Esophagus muscularis mucosa (tissue), 4 donors: Measurements from ENCODE around the gene KRT38. TPM values are rescaled to one million over a fixed set of nuclear protein-coding genes. Genes with fewer than 3 reads are reported as not detected.

ENCODE experiments used
- DNase-seq: peaks from one replicate; pipeline ENCODE4 v3.0.0-alpha.2; 2017; ENCODE audit errors: extremely low spot score
- H3K27ac ChIP-seq, 4 donors: fragments of 200-600 bp; sonication (generic); replicated peaks in 1 of 4; 1 replicate in 3 of 4; 2 replicates in 1 of 4; pipeline ENCODE4 v1.5.1; 2016 to 2019; ENCODE audit warnings: mild to moderate bottlenecking in 1 of 4
- H3K27me3 ChIP-seq, 4 donors: fragments of 200-600 bp; sonication (generic); one replicate each; pipeline versions ENCODE4 v1.5.1 to v1.6.0; 2016 to 2019
- H3K36me3 ChIP-seq, 4 donors: fragments of 200-600 bp; sonication (generic); one replicate each; pipeline ENCODE4 v1.5.1; 2016 to 2019
- H3K4me1 ChIP-seq, 4 donors: fragments of 200-600 bp; sonication (generic); one replicate each; pipeline ENCODE4 v1.5.1; 2016 to 2019
- H3K4me3 ChIP-seq, 4 donors: fragments of 200-600 bp; sonication (generic); 1 replicate in 2 of 4; 2 replicates in 2 of 4; pipeline ENCODE4 v1.5.1; 2016 to 2019; ENCODE audit warnings: mild to moderate bottlenecking in 4 of 4, moderate library complexity in 1 of 4
- H3K9me3 ChIP-seq, 4 donors: fragments of 200-600 bp; sonication (generic); 1 replicate in 3 of 4; 2 replicates in 1 of 4; pipeline ENCODE4 v1.5.1; 2016 to 2019
- EP300 ChIP-seq: sonication (generic); formaldehyde crosslinking; IDR thresholded peaks from one replicate; pipeline ENCODE4 v1.6.1; 2017; ENCODE audit warnings: antibody characterized with exemption
- POLR2A ChIP-seq: fragments of 450-650 bp; IDR thresholded peaks from one replicate; pipeline ENCODE4 v1.6.1; 2017; ENCODE audit warnings: antibody characterized with exemption, moderate library complexity, mild to moderate bottlenecking, low read depth
- POLR2AphosphoS5 ChIP-seq, 2 donors: sonication (generic); formaldehyde crosslinking; IDR thresholded peaks; one replicate each; pipeline ENCODE4 v1.6.1; 2017; ENCODE audit warnings: antibody characterized with exemption in 2 of 2
- WGBS: methylation state at CpG from one replicate; pipeline ENCODE4 v1.1.5; 2018; 5-methylcytosine and 5-hydroxymethylcytosine counted together
- intact Hi-C: fragments of 100-400 bp; cut with DNase I; formaldehyde crosslinking; loops from one replicate; pipeline ENCODE4 v1.15.1; 2023
- total RNA-seq, 4 donors: library from RNA; depleted of rRNA; stranded (reverse); fragments of >200 nt; gene quantifications; one replicate each; pipeline versions ENCODE4 v1.1.0 to v1.2.1, GENCODE V29; 2016
- TF ChIP-seq, protein P1 (sequence below), 3 experiments: fragments of 200-600 bp in 2 of 3; fragments of 450-650 bp in 1 of 3; sonication (generic) in 2 of 3; IDR thresholded peaks; one replicate each; pipeline ENCODE4 v1.5.1; 2017 to 2019; ENCODE audit warnings: antibody characterized with exemption in 3 of 3, mild to moderate bottlenecking in 2 of 3, moderate library complexity in 1 of 3

KRT38 gene
- total RNA-seq, 4 donors from 2014 or later, result not detected

DNA sequence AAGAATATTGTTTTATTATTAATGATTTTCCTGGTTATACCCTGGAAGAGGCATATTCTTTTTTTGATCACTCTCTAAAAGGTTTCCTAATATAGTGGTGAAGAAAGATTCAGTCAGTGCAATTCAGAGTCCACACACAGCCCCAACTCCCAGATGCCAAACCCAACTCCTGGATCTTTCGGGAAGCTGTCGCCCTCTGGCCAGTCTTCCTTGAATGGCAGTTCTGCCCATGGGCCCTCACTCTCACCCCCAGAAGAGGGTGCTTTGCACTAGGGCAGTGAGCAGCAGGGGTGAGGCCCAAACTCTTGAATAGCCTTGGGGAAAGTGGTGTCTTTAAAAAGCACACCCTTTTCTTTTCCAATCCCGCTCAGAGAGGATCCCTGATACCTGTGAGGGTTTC is 15.4 kb upstream of the KRT38 start:
- Histone ChIP-seq H3K4me1 (peaks cover 0 to 24% (median 21%) of the 10 kb centered on the region in 4 donors), H3K27me3 (no peaks in the 10 kb centered on the region), H3K36me3 (no peaks in the 10 kb centered on the region), H3K9me3 (peaks cover 0 to 4% (median 0%) of the 10 kb centered on the region in 4 donors), H3K4me3 (no peak overlapping the region), H3K27ac (no peak overlapping the region)
- no peak for DNase-seq
- TF ChIP-seq POLR2AphosphoS5 (IDR thresholded peaks at IDR 0.05) (no peak), EP300 (no peak)
- TF ChIP-seq, protein P1, sequence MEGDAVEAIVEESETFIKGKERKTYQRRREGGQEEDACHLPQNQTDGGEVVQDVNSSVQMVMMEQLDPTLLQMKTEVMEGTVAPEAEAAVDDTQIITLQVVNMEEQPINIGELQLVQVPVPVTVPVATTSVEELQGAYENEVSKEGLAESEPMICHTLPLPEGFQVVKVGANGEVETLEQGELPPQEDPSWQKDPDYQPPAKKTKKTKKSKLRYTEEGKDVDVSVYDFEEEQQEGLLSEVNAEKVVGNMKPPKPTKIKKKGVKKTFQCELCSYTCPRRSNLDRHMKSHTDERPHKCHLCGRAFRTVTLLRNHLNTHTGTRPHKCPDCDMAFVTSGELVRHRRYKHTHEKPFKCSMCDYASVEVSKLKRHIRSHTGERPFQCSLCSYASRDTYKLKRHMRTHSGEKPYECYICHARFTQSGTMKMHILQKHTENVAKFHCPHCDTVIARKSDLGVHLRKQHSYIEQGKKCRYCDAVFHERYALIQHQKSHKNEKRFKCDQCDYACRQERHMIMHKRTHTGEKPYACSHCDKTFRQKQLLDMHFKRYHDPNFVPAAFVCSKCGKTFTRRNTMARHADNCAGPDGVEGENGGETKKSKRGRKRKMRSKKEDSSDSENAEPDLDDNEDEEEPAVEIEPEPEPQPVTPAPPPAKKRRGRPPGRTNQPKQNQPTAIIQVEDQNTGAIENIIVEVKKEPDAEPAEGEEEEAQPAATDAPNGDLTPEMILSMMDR (IDR thresholded peaks at IDR 0.05), result no peak
- intact Hi-C loops, result no loop called here
- 75% methylated on average over 3 of the region's 3 CpGs for WGBS

DNA sequence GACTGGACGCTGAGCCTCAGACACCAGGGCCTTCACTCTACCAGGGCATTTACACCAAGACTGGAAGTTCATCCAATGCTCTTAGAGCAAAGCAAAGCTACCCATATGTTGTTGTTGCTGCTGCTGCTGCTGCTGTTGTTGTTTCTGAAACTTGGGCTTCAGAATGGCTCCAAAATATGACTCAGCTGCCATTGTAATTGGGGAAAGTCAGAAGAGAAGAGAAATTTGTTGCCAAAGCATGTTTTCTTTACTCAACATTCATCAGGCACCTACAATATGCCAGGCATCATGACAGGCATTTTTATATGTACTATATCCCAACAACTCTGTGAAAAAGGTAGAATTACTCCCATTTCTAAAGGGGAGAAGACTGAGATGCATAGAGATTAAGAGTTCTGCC is 14.5 kb upstream of the KRT38 start:
- H3K27ac ChIP-seq, result no peak overlapping the region
- intact Hi-C loops, result no loop called here
- no peak overlapping the region for H3K4me3 ChIP-seq
- peaks cover 0 to 4% (median 0%) of the 10 kb centered on the region in 4 donors for H3K9me3 ChIP-seq
- H3K4me1 ChIP-seq, result peaks cover 0 to 24% (median 21%) of the 10 kb centered on the region in 4 donors
- H3K27me3 ChIP-seq, result no peaks in the 10 kb centered on the region
- DNase-seq, result no peak
- no peaks in the 10 kb centered on the region for H3K36me3 ChIP-seq
- TF ChIP-seq, protein P1 (IDR thresholded peaks at IDR 0.05), result no peak
- no peak for TF ChIP-seq POLR2AphosphoS5 (IDR thresholded peaks at IDR 0.05)
- no peak for TF ChIP-seq EP300
- TF ChIP-seq POLR2A, result no peak
- 100% methylated on average over 1 of the region's 1 CpG for WGBS

DNA sequence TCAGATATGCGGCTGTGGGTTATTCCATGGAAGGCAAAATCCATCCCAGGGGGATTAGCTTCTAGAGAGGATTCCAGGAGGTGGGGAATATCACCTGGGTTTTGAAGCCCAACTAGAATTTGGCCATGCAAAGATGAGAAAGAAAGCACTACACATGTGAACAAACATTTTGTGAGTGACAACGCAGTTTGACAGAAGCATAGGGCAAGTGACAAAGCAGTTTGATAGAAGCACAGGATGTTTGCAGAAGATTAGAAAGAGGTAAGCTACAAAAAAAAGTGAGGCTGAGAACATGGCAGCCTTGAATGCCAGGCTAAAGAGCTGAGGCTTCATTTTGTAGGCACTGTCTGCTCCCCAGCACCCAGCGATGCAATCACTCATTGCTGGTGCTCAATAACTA is 12.3 kb upstream of the KRT38 start:
- intact Hi-C loops, result no loop called here
- Histone ChIP-seq H3K9me3 (peaks cover 0 to 4% (median 0%) of the 10 kb centered on the region in 4 donors), H3K4me1 (peaks cover 0 to 16% (median 15%) of the 10 kb centered on the region in 4 donors), H3K27ac (no peak overlapping the region), H3K36me3 (no peaks in the 10 kb centered on the region), H3K4me3 (no peak overlapping the region), H3K27me3 (no peaks in the 10 kb centered on the region)
- TF ChIP-seq, protein P1 (IDR thresholded peaks at IDR 0.05), result no peak
- no peak for TF ChIP-seq POLR2A
- WGBS, result 86% methylated on average over 3 of the region's 3 CpGs
- DNase-seq, result no peak

DNA sequence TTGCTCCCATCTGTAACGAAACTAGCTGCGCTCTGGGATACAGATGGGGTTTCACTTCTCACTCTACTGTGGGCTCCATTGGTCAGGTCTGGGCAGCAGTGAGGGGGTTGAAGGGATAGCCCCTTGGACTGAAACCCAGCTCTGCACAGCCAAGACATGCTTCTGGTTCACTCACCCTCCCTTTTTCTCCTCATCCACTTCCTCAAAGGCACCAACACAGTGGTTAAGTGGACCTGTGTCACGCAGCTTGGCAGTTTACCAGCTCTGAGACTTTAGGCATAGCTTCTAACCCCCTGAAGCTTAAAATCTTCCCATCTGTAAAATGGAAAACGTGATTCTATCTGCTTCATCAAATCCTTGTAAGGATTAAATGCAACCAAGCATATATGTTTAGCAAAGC is 11.5 kb upstream of the KRT38 start:
- DNase-seq, result no peak
- Histone ChIP-seq H3K4me3 (no peak overlapping the region), H3K27me3 (no peaks in the 10 kb centered on the region), H3K9me3 (peaks cover 0 to 4% (median 0%) of the 10 kb centered on the region in 4 donors), H3K36me3 (no peaks in the 10 kb centered on the region), H3K27ac (no peak overlapping the region), H3K4me1 (peaks cover 0 to 8% (median 7%) of the 10 kb centered on the region in 4 donors)
- 53% methylated on average over 4 of the region's 4 CpGs for WGBS
- TF ChIP-seq, protein P1 (IDR thresholded peaks at IDR 0.05), result no peak
- TF ChIP-seq EP300, result no peak
- TF ChIP-seq POLR2AphosphoS5 (IDR thresholded peaks at IDR 0.05), result no peak
- TF ChIP-seq POLR2A, result no peak
- intact Hi-C loops, result no loop called here

DNA sequence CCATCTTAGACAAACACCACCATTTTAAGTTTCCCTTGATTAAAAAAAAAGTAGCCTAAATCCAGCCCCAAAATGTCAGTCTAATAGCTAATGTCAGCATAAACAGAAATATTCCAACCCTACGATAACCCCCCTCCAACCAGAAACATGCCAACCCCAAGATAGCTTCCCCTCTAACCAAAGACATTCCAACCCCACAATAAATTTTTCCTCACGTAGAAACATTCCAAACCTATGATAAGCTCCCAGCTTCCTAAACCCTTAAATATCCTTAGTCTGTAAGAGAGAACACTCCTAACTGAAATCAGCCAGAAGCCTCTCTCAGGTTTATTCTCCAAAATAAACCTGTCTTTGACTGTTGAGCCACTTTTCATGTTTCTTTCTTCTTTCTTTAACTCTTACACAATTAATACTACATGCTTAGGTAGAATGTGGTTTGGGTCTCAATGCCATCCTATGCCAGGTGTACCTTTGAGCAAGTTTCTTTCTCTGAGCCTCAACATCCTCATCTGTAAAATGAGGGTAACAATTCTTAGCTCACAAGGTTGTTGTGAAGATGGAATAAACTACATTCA is 10.5 kb upstream of the KRT38 start:
- Histone ChIP-seq H3K9me3 (peaks cover 0 to 4% (median 0%) of the 10 kb centered on the region in 4 donors), H3K4me1 (no peaks in the 10 kb centered on the region), H3K36me3 (no peaks in the 10 kb centered on the region), H3K4me3 (no peak overlapping the region), H3K27me3 (no peaks in the 10 kb centered on the region), H3K27ac (no peak overlapping the region)
- 82% methylated on average over 2 of the region's 2 CpGs for whole genome bisulfite sequencing
- DNase-seq, result no peak
- intact Hi-C loops, result no loop called here
- TF ChIP-seq, protein P1 (IDR thresholded peaks at IDR 0.05), result no peak
- TF ChIP-seq EP300, result no peak
- no peak for TF ChIP-seq POLR2AphosphoS5 (IDR thresholded peaks at IDR 0.05)
- TF ChIP-seq POLR2A, result no peak
